GM12892 (cell line): ENCODE results near the gene BDH1.

Experiments used
- POLR2A ChIP-seq: IDR thresholded peaks from 2 replicates; pipeline ENCODE4 v1.6.1; 2011; ENCODE audit warnings: low read depth, low read length, control low read depth
- POLR2AphosphoS5 ChIP-seq: IDR thresholded peaks from 2 replicates; pipeline ENCODE4 v1.6.1; 2011; ENCODE audit warnings: low read depth, low read length, control low read depth
- TAF1 ChIP-seq: IDR thresholded peaks from 2 replicates; pipeline ENCODE4 v1.6.1; 2011; ENCODE audit warnings: low read depth, mild to moderate bottlenecking, control low read depth, low read length, borderline replicate concordance

- TF ChIP-seq POLR2A (no peak), TAF1 (no peak), POLR2AphosphoS5 (no peak)
Observed at GRCh38 chr3:197505796-197506548, 49.8 kb downstream of the BDH1 start.
